Measurements from ENCODE around the gene TOX3.

The TOX3 gene

GRCh38 chr16:52547004-52547833 lies at the start of gene TOX3:
Gene TOX3 (minus strand): TSS chr16:52547143. CDS start chr16:52546723, 420 bp downstream.
- DNase-seq, result no peak

DNA sequence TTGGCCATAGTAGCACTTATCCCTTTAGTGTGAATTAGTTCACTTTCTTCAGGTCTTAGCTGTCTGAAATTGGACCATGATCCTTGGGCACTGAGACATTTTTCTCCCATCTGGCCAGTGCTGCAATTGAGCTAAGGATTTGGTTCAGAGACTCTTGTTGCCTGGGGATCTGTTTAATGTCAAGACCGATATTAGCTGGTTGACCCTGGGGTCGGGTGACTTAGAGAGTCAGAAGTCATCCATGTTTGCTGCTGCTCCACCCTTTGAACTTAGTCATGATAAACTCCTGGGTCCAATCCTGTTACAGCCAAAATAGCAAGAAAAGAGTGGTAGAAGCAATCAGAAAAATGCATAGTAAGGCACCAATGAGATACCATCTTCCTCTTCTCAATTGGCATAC lies 45.8 kb upstream of the TOX3 start:
- no peak for DNase-seq

DNA sequence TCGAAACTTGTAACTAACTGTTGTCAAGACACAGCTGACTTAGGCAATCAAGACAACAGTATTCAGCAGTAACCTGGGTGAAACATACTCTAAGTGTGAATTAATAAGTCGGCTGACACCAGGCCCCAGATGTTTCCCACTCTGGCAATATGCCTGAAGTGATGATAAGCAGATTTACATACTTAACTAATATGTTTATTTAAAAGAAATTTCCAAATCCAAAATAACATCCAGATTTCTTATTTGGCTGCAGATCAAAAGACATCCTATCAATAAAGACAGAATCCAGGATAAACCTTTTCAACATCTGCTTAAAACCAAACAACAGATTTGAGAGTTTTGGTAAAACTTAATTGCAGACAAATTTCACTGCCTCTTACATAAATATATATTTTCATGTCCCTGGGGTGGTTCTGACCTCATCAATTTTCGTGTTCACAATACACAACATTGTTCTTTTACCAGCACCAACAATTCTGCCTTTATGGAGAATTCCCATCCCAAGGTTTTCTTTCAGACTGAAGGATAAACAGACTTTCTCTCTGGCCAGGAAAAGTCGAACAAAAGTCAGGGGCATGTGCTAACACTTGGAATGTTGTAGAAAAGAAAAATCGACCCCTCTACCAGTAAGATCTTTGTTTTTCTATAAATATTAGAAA lies 45.1 kb upstream of the TOX3 start:
- no peak for DNase-seq

DNA sequence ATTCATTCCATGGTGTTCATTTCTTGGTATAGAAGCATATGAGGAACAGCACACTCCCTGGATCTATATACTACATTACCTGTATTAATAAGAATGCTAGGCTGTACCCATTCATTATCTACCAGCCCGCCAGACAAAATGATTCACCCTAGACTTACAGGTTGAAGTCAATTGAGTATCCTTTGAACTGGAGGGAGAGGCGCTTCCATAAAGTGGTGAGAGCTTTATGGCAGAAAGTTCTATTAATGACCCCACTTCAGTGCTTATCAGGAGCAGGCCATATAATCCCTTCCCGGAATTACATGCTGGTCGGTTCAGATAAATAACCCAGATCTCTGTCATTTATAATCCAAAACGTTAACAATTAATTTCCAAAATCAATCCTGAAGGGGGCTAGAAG lies 44.5 kb upstream of the TOX3 start:
- no peak for DNase-seq

GRCh38 chr16:52586159-52586558 lies 39.2 kb upstream of the TOX3 start:
- DNase-seq, result no peak

DNA sequence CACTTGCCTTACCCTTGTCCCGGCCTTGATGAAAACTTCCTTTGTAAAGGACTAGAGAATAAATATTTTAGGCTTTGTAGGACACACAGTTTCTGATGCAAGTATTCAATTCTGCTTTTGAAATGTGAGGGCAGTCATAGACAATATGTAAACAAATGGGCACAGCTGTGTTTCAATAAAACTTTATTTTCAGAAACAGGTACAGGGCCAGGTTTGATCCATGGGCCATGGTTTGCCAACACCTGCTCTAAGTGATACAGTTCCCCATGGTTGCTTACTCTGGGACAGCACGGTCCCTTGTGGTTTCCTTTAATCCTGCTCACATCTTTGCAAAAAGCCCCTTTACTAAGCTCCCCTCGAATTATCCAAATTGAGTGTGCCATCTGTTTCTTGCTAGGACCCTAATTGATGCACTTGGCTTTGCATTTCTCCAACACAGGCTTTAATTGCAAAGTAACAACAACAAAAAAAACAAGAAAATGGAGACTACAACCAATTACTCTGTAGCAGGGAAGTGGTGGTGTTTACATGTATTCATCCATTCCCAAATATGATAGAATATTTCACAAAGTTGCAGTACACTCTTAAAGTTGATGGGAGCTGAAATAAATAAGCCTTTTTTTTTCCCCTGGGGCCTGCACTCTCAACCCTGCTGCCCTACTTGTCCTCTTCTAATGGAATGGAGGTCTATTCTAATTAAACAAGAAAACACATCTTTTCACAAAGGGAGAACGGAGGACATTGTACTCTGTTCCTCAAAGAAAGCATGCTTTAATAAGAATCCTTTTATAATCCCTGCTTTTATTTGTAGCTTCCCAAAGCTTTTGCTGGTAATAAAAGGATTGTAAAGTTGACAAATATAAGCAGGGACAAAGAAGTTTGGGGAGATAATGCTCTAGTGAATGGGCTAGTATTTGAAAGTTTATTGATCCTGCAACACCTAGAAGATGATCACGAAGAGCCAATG lies 37.7 kb upstream of the TOX3 start:
- no peak for DNase-seq

DNA sequence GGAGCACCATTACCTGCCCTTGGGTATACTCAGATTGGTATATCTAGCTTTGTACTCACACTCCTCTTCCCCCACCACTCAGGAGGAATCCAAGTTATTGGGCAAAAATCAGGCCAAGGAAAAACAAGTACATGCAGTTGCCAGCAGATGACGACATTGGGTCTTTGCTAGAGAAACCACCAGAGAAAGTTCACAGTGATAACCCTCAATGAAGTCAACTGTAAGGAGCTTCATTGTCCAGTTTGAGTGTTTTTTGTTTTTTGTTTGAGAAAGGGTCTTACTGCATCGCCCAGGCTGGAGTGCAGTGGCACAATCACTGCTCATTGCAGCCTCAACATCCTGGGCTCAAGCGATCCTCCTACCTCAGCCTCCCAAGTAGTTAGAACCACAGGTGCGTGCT lies 34.6 kb upstream of the TOX3 start:
- DNase-seq, result no peak

GRCh38 chr16:52580488-52580887 lies 33.5 kb upstream of the TOX3 start:
- no peak for DNase-seq

GRCh38 chr16:52578829-52579498 lies 32.0 kb upstream of the TOX3 start:
- DNase-seq, result no peak

DNA sequence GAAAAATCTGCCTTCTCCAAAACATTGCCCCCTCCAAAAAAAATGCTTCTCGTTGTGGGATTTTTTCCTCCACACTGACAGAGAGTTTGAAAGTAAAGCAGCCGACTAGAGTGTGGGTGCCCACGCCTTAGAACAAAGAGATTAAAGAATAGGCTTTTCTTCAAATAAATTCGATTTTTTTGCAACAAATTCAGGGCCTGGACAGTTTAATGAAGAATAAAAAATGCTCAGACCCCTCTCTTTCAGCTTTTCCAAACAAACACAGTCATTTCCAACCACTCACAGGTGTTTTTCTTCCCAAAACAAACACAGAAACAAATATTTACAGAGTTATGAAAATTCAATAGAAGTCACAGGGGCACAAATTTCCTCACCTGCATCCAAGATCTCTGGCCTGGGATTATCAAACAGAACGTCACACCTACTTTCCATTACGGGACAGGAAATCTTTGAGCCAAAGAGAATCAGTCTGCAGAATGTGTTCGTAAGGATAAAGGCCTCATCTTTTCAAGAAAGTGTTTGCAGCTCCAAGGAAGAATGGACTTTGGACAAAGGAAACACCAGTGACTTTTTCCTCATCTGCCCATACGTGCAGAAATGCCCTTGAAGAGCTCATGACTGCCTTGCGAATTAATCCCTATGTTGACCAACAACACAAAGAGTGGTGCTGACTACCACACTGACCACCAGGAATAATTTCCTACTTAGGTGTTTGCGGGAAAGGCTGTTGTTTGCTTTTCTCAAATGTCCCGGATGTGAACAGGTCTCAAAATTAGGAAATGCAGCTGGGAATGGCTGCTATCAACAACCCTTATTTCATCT lies 31.3 kb upstream of the TOX3 start:
- DNase-seq, result no peak

DNA sequence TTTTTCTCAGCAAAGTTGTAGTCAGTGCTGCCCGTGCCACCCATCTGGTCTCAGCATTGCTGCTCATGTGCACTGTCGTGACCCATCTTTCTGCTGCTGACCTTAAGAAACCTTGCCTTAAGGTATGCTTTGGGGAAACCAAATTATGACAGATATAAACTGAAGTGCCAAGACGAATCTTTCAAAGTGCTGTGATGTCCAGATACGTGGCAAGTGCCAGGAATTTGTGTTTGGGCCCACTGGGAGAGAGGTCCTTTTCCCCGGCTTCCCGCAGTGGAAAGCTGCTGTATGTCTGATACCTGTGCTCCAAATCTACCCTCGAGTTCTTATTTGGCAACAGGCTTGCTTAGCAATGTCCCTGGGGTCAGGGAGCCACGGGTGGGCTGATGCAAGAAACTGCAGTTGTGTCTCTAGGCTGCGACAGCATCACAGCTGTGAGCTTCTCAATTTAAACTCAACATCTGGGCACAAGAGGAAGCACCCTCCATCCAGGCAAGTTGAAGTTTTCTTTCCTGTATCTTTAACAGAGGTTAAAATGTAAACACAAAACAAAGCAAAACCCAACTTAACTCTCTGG lies 30.3 kb upstream of the TOX3 start:
- DNase-seq, result no peak

- no peak for DNase-seq
These were observed 26.7 kb upstream of the TOX3 start for GRCh38 chr16:52573365-52574299.

DNA sequence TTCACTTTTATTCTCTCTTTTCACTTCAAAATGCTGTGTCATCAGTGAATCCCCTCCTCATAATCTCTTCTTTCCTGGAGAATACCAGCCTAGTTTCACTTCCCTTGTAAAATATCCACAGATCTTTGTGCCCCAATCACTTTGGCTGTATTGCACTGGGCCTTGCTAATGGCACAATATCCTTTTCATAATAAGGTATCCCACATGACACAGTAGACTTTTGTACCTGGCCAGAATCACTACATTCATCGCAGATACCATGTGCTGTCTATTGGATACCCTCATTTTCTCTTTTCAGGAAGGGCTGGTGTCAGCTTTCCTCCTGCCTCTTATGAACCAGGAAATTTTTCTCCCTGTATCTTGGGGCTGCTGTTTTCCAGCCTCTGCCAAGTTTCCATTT lies 25.7 kb upstream of the TOX3 start:
- no peak for DNase-seq

DNA sequence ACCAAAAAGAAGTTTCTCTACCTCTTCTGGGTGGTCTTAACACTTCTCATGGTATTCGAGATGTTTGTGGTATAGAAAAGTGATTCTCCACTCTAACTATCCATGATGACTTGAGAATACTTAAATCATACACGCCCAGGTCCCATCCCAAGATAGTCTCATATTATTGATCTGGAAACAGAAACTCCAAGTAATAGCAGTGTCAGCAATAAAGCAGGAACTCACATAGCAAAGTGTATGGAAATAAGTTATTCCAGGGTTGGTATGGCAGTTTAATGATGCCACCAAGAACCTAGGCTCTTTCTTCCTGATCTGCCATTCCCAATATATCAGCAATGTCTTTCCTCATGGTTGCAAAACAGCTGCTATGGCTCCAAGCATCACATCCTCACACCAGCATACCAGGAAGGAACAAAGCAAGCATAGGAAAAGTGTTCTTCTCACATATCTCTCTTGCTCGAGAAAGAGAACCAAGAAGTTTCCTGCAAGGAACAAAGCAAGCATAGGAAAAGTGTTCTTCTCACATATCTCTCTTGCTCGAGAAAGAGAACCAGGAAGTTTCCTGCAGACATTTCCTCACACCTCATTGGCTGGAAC lies 23.6 kb upstream of the TOX3 start:
- DNase-seq, result no peak

- DNase-seq, result no peak
These were observed 22.8 kb upstream of the TOX3 start for GRCh38 chr16:52569701-52570100.

- DNase-seq, result peak; percentile 34
These were observed 22.2 kb upstream of the TOX3 start for GRCh38 chr16:52568983-52569690.

DNA sequence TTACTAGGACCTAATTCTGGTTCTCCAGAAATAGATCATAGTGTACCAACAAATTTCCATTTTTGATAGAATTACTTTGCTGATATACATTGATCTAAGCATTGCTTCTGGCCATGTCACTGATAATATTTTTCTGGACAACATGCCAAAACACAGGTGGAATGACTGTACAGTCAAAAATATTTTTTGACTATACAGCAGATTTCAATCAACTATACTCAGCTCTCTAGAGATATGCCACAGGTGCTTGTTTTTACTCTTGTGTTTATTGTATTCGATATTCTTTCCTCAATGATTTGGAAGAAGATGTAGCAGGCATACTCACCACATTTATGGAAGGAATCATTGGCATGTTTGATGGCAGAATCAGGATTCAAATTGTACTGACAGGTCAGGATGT lies 21.6 kb upstream of the TOX3 start:
- DNase-seq, result no peak

DNA sequence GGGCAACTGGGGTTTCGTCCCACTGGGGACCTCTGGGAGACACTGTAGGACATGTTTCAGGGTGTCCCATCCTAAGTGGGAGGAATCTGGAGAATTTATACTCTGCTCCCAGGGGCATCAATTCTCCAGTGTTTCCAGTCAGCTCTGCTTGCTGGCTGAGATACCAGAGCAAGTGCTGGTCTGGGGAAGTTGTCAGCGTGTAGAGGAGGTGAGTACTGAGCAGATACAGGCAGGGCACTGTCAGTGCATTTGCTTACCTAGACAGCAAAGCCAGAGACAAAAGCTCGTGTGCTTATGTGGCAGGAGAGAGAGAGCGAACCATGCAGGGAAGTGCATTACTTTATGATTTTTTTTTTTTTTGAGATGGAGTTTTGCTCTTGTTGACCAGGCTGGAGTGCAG lies 20.2 kb upstream of the TOX3 start:
- no peak for DNase-seq

Measured in NCI-H1417 treated with DMSO at 0.1 percent for 48 hours (cell line).